Stimulated activated CD8-positive, alpha-beta memory T cell treated with anti-CD3 and anti-CD28 coated beads, Interleukin-15, amount 100 ng/mL, for 48 hours (primary cell): ENCODE data around the gene PTPRD.

ENCODE experiments used
- DNase-seq, 2 donors: peaks; one replicate each; pipeline ENCODE4 v3.0.0-alpha.2; 2020; ENCODE audit warnings: low read depth in 2 of 2

The PTPRD gene

GRCh38 chr9:8647824-8648223 lies 1965.0 kb downstream of the PTPRD start:
- no peak for DNase-seq

- DNase-seq, result no peak
Measured at GRCh38 chr9:8644571-8644970, 1968.2 kb downstream of the PTPRD start.

GRCh38 chr9:8643896-8644295 lies 1968.9 kb downstream of the PTPRD start:
- DNase-seq, result no peak

DNA sequence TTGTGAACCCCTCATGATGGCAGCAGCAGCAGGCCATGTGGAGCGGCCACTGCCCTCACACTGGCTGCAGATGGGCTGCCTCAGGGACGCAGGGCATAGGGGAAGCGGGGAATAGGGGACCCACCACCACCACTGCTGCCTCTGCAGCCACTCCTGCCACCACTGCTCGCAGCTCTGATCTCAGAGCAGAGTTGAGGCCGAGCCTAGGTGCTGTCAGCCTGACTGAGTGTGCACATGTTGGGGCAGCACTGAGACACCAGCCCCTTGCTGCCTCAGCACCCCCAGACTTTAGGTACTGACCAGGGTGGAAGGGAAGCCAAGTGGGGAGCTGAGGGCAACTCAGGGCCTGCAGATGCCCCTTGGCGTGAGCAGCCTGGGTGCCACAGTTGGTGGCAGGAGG lies 1969.3 kb downstream of the PTPRD start:
- no peak for DNase-seq

GRCh38 chr9:8640761-8641160 lies 1972.0 kb downstream of the PTPRD start:
- no peak for DNase-seq

DNA sequence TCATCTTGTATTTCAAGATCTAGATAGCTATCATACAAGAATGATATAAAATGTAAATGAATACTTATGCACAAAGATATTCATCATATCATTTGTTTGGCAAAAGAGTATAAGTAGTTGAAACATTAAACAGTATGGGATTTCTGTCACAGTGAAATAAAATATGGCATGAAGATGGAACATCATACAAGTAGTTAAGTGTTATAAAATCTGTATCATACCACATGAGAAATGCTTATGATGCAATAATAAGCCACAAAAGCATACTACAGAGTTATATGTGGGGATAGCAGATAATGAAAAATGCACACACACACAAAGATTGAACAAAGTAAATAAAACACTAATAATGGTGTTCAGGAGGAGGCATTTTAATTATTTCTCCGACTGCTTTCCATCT lies 1975.2 kb downstream of the PTPRD start:
- no peak for DNase-seq

GRCh38 chr9:8633784-8634183 lies 1979.0 kb downstream of the PTPRD start:
- DNase-seq, result no peak

- no peak for DNase-seq
Measured at GRCh38 chr9:8632493-8632892, 1980.3 kb downstream of the PTPRD start.

GRCh38 chr9:8628791-8629190 lies 1984.0 kb downstream of the PTPRD start:
- DNase-seq, result no peak

DNA sequence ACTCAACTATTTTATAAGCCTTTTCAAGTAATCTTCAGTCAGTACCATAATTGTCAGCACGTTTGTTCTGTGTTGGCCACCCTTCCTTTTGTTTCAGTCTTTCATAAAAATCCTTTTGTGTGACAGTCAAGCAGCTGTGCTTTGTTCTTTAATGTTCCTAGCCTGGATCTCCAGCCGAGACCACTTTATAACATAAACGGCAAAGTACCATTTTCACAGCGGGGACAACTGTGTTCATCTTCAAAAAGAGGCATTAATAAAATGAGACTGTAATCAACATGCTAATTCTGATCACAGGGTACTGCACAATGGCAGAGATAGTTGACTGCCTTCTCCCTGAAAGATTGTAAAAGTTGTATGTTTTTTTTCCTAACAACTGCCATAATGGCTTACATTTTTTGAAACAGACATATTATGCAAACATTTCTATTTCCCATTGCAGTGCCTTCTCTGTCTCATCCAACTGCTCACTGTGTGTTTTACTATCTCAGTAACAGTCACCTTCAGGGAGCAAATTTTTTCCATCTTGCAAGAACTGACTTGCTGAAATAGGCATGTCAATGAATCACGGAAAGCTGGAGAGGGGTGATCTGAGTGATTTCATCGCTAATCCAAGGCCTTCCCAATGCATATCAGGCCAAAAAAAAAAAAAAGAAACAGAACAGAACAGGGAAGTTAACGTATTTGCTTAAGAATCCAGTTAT lies 1984.7 kb downstream of the PTPRD start:
- no peak for DNase-seq

- DNase-seq, result no peak
Measured at GRCh38 chr9:8622871-8623270, 1989.9 kb downstream of the PTPRD start.

DNA sequence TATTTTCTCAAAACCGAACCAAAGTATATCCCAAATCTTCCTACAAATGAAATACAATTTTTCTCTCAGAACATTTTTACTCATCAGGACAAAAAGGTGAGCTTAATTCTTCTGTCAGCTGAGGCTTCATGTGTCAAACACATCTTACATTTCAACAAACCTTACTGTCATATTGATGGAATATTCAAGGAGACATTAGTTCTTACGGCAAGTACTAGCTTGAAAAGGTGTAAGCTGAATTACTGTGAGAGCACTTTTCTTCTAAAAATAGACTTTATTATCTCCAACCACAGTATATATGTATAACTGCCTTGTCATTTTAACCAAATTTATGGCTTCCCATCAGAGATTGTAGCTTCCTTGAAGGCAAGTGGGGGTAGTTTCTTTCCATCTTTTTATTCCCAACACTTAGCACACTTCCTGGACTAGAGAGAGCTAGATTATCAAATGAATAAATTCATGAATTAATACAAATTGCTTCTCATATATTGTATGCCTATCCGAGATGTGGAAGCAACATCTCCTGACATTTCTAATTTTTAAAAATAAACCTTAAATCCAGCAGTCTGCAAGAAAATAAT lies 1990.5 kb downstream of the PTPRD start:
- DNase-seq, result no peak

DNA sequence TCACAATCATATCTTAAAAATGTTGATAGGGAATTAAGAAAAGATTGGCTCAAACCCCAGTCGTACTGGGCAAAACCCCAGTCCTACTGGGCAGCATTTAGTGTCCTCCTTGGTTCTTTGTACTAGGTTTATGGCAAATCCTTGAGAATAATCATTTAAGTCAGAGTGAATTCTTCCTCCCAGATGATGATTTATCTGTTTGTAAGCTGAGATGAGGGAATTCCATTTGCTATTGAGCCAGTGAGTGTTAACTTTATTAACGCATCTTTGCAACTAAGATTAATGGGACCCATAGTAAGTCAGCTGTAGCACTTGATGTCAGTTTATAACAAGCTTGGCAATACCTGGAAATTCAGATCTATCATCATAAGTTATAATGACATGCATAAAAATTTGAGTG lies 1991.4 kb downstream of the PTPRD start:
- no peak for DNase-seq

- no peak for DNase-seq
Measured at GRCh38 chr9:8616414-8616813, 1996.4 kb downstream of the PTPRD start.

DNA sequence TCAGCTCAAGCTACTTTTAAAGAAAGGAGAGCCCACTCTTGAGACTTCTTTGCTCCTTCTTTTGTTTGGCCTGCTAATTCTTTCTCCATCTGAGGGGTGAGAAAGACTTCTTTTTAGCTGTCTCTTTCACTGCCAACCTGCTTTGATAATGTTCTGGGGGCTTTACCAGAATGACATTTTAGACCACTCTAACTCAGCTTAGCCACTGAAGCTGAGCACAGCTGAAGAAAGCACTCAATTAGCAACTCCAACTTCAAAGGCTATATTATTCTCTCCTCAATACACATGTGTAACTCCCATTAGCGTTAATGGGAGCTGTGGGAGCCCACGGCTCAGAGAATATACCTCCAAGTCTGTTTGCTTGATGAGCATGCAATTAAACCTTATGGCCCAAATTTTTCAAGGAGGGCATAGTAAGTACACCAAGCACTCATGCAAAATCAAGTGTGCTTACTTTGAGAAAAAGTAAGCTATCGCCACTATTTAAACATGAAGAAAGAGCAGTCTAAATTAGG lies 1997.8 kb downstream of the PTPRD start:
- DNase-seq, result no peak

- no peak for DNase-seq
Measured at GRCh38 chr9:8613346-8613825, 1999.4 kb downstream of the PTPRD start.

DNA sequence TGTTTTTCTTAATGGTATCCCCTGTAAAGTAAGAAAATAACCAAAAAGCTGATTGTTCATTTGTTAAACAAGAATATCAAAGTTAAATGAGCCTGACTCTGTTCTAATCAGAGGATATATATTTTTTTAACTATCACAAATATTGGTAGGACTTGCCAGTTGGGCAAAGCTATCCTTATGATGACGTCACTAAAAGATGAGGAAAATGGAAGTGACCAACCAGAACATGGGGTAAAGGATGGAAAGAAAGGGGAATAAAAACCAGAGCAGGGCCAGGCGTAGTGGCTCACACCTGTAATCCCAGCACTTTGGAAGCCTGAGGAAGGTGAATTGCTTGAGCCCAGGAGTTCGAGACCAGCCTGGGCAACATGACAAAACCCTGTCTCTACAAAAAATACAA lies 2001.6 kb downstream of the PTPRD start:
- no peak for DNase-seq

GRCh38 chr9:8610256-8610655 lies 2002.5 kb downstream of the PTPRD start:
- no peak for DNase-seq

- DNase-seq, result no peak
Measured at GRCh38 chr9:8605096-8605495, 2007.7 kb downstream of the PTPRD start.

- no peak for DNase-seq
Measured at GRCh38 chr9:8604201-8604600, 2008.6 kb downstream of the PTPRD start.

GRCh38 chr9:8600914-8601680 lies 2011.7 kb downstream of the PTPRD start:
- DNase-seq, result no peak

- DNase-seq, result no peak
Measured at GRCh38 chr9:8599937-8600336, 2012.9 kb downstream of the PTPRD start.

GRCh38 chr9:8589476-8589875 lies 2023.3 kb downstream of the PTPRD start:
- DNase-seq, result no peak
